ENCODE data around the gene TFIP11.

DNA sequence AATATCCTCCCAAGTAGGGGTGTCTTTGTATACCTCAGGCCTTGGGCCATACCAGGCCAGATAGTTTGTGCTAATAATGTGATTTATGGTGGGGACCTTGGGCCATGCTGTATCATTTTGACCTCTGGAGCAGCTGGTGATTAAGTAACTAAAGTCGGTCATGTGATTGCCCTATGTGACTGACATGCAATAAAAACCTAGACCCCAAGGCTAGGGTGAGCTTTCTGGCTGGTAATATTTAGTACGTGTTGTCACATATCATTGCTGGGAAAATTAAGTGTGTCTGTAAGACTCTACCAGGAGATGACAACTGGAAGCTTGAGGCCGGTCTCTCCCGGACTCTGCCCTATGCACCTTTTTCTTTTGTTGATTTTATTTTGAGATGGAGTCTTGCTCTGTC is 12.6 kb upstream of the TFIP11 start:
- TF ChIP-seq TAF1 (IDR thresholded peaks at IDR 0.05; ENCODE audit: borderline replicate concordance, low read depth, low read length) (no peak), POLR2AphosphoS5 (IDR thresholded peaks at IDR 0.05; ENCODE audit: low read depth, low read length) (no peak), POLR2A (IDR thresholded peaks at IDR 0.05; ENCODE audit: low read depth, low read length) (no peak)
